ENCODE measurements around the gene KRT78.

Gene KRT78

GRCh38 chr12:52879394-52880351 is 30.9 kb upstream of the KRT78 start:
- no peak for TF ChIP-seq CREB1 (IDR thresholded peaks at IDR 0.05; ENCODE audit: low read depth)
- TF ChIP-seq ZBTB7A (IDR thresholded peaks at IDR 0.05; ENCODE audit: low read depth): peak; percentile 27; the same call in 1 of the 2 replicates
- TF ChIP-seq FOXM1 (IDR thresholded peaks at IDR 0.05; ENCODE audit: borderline replicate concordance, low read depth): no peak
- TF ChIP-seq, protein P1, sequence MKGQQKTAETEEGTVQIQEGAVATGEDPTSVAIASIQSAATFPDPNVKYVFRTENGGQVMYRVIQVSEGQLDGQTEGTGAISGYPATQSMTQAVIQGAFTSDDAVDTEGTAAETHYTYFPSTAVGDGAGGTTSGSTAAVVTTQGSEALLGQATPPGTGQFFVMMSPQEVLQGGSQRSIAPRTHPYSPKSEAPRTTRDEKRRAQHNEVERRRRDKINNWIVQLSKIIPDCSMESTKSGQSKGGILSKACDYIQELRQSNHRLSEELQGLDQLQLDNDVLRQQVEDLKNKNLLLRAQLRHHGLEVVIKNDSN (IDR thresholded peaks at IDR 0.05): peak; percentile 36
- TF ChIP-seq YY1 (IDR thresholded peaks at IDR 0.05; ENCODE audit: low read depth): peak; percentile 28
- TF ChIP-seq RAD21 (IDR thresholded peaks at IDR 0.05; ENCODE audit: low read depth): peak; percentile 100
- no peak for TF ChIP-seq CEBPB (IDR thresholded peaks at IDR 0.05)
- 0 out of 2 replicates have a peak, but pooled peaks have one; percentile 34 for TF ChIP-seq TCF12 (IDR thresholded peaks at IDR 0.05; ENCODE audit: low read depth)
- TF ChIP-seq TAF1 (IDR thresholded peaks at IDR 0.05; ENCODE audit: low read depth): peak; percentile 32; the same call in 1 of the 2 replicates
- TF ChIP-seq EP300 (IDR thresholded peaks at IDR 0.05; ENCODE audit: borderline replicate concordance): no peak
- TF ChIP-seq NFIC (IDR thresholded peaks at IDR 0.05): 0 out of 2 replicates have a peak, but pooled peaks have one; percentile 9
- TF ChIP-seq, protein P2, sequence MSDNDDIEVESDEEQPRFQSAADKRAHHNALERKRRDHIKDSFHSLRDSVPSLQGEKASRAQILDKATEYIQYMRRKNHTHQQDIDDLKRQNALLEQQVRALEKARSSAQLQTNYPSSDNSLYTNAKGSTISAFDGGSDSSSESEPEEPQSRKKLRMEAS (IDR thresholded peaks at IDR 0.05): peak; percentile 66
- TF ChIP-seq, protein P3, sequence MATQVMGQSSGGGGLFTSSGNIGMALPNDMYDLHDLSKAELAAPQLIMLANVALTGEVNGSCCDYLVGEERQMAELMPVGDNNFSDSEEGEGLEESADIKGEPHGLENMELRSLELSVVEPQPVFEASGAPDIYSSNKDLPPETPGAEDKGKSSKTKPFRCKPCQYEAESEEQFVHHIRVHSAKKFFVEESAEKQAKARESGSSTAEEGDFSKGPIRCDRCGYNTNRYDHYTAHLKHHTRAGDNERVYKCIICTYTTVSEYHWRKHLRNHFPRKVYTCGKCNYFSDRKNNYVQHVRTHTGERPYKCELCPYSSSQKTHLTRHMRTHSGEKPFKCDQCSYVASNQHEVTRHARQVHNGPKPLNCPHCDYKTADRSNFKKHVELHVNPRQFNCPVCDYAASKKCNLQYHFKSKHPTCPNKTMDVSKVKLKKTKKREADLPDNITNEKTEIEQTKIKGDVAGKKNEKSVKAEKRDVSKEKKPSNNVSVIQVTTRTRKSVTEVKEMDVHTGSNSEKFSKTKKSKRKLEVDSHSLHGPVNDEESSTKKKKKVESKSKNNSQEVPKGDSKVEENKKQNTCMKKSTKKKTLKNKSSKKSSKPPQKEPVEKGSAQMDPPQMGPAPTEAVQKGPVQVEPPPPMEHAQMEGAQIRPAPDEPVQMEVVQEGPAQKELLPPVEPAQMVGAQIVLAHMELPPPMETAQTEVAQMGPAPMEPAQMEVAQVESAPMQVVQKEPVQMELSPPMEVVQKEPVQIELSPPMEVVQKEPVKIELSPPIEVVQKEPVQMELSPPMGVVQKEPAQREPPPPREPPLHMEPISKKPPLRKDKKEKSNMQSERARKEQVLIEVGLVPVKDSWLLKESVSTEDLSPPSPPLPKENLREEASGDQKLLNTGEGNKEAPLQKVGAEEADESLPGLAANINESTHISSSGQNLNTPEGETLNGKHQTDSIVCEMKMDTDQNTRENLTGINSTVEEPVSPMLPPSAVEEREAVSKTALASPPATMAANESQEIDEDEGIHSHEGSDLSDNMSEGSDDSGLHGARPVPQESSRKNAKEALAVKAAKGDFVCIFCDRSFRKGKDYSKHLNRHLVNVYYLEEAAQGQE (IDR thresholded peaks at IDR 0.05; ENCODE audit: low read depth): no peak
- no peak for TF ChIP-seq TEAD4 (IDR thresholded peaks at IDR 0.05)
- TF ChIP-seq EGR1 (IDR thresholded peaks at IDR 0.05): peak; percentile 58

- TF ChIP-seq EGR1 (IDR thresholded peaks at IDR 0.05) (no peak), YY1 (IDR thresholded peaks at IDR 0.05; ENCODE audit: low read depth) (no peak), RAD21 (IDR thresholded peaks at IDR 0.05; ENCODE audit: low read depth) (no peak), TAF1 (IDR thresholded peaks at IDR 0.05; ENCODE audit: low read depth) (no peak), TEAD4 (IDR thresholded peaks at IDR 0.05) (no peak), EP300 (IDR thresholded peaks at IDR 0.05; ENCODE audit: borderline replicate concordance) (no peak), CEBPB (IDR thresholded peaks at IDR 0.05) (no peak), NFIC (IDR thresholded peaks at IDR 0.05) (no peak), CREB1 (IDR thresholded peaks at IDR 0.05; ENCODE audit: low read depth) (no peak), ZBTB7A (IDR thresholded peaks at IDR 0.05; ENCODE audit: low read depth) (no peak), TCF12 (IDR thresholded peaks at IDR 0.05; ENCODE audit: low read depth) (no peak)
- TF ChIP-seq, protein P3 (IDR thresholded peaks at IDR 0.05; ENCODE audit: low read depth): no peak
- TF ChIP-seq, protein P1 (IDR thresholded peaks at IDR 0.05): no peak
- TF ChIP-seq, protein P2 (IDR thresholded peaks at IDR 0.05): no peak
Measured at GRCh38 chr12:52878507-52879393, 30.0 kb upstream of the KRT78 start.

GRCh38 chr12:52877242-52877641 is 28.4 kb upstream of the KRT78 start:
- TF ChIP-seq, protein P1 (IDR thresholded peaks at IDR 0.05): no peak
- TF ChIP-seq, protein P3 (IDR thresholded peaks at IDR 0.05; ENCODE audit: low read depth): no peak
- TF ChIP-seq EP300 (IDR thresholded peaks at IDR 0.05; ENCODE audit: borderline replicate concordance): no peak
- no peak for TF ChIP-seq FOXM1 (IDR thresholded peaks at IDR 0.05; ENCODE audit: borderline replicate concordance, low read depth)
- no peak for TF ChIP-seq TAF1 (IDR thresholded peaks at IDR 0.05; ENCODE audit: low read depth)
- no peak for TF ChIP-seq TCF12 (IDR thresholded peaks at IDR 0.05; ENCODE audit: low read depth)
- TF ChIP-seq, protein P2 (IDR thresholded peaks at IDR 0.05): no peak
- no peak for TF ChIP-seq NFIC (IDR thresholded peaks at IDR 0.05)
- no peak for TF ChIP-seq CEBPB (IDR thresholded peaks at IDR 0.05)
- TF ChIP-seq CREB1 (IDR thresholded peaks at IDR 0.05; ENCODE audit: low read depth): no peak
- no peak for TF ChIP-seq ZBTB7A (IDR thresholded peaks at IDR 0.05; ENCODE audit: low read depth)
- no peak for TF ChIP-seq EGR1 (IDR thresholded peaks at IDR 0.05)
- TF ChIP-seq TEAD4 (IDR thresholded peaks at IDR 0.05): no peak
- TF ChIP-seq YY1 (IDR thresholded peaks at IDR 0.05; ENCODE audit: low read depth): no peak
- TF ChIP-seq RAD21 (IDR thresholded peaks at IDR 0.05; ENCODE audit: low read depth): no peak
